Measurements from ENCODE around the gene C1QC. TPM values are rescaled to one million over a fixed set of nuclear protein-coding genes. Genes with fewer than 3 reads are reported as not detected.

Gene C1QC
- total RNA-seq, 1 experiment from 2014 or later = not detected

- no peaks in the 10 kb centered on the region for H3K36me3 Mint-ChIP-seq (ENCODE audit: insufficient read depth in 1 of 3, low read depth in 3 of 3)
- Histone ChIP-seq H4K20me1 (ENCODE audit: control insufficient read depth, insufficient read depth, insufficient read length) (no peaks in the 10 kb centered on the region), H3K4ac (ENCODE audit: low read depth, low read length) (no peak overlapping the region), H3K27ac (ENCODE audit: insufficient read length, low read depth, low read length) (no peak overlapping the region), H3K4me1 (ENCODE audit: insufficient read depth, low read length) (peaks cover 5% of the 10 kb centered on the region), H2BK20ac (ENCODE audit: low read depth, low read length, poor library complexity, severe bottlenecking) (no peak overlapping the region), H2BK120ac (ENCODE audit: low read depth, low read length, poor library complexity, severe bottlenecking) (no peak overlapping the region), H3K79me2 (ENCODE audit: insufficient read depth, low read length) (no peaks in the 10 kb centered on the region), H3K23ac (ENCODE audit: insufficient read length, low read depth, low read length) (no peak overlapping the region), H3K14ac (ENCODE audit: insufficient read depth, low read length) (no peak overlapping the region), H3K23me2 (ENCODE audit: insufficient read length, low read depth, low read length, poor library complexity, severe bottlenecking) (no peaks in the 10 kb centered on the region), H2AFZ (ENCODE audit: low read length) (no peak overlapping the region), H3K9ac (ENCODE audit: extremely low read depth, insufficient read length, low read length) (no peak overlapping the region), H3K9me3 (ENCODE audit: control insufficient read depth, low read depth, low read length) (no peaks in the 10 kb centered on the region), H3K18ac (ENCODE audit: insufficient read length, low read depth, low read length) (no peak overlapping the region), H4K5ac (ENCODE audit: insufficient read length, low read depth, low read length) (no peak overlapping the region), H2BK5ac (ENCODE audit: insufficient read length, low read length) (no peak overlapping the region), H2BK15ac (ENCODE audit: low read depth, low read length) (no peak overlapping the region), H3T11ph (ENCODE audit: low read length) (no peak overlapping the region), H3K27me3 (ENCODE audit: insufficient read depth, low read length) (no peaks in the 10 kb centered on the region), H3K4me2 (ENCODE audit: insufficient read depth, insufficient read length, low read length) (no peak overlapping the region), H3K56ac (ENCODE audit: insufficient read length, low read depth, low read length) (no peak overlapping the region), H2BK12ac (ENCODE audit: insufficient read length, low read depth, low read length) (no peak overlapping the region), H3K79me1 (ENCODE audit: insufficient read depth, low read depth, low read length, poor library complexity, severe bottlenecking) (no peaks in the 10 kb centered on the region), H4K8ac (replicated peaks; ENCODE audit: insufficient read length, low read depth, low read length) (no peak overlapping the region), H2AK5ac (ENCODE audit: insufficient read length, low read length) (no peak overlapping the region), H4K91ac (ENCODE audit: insufficient read length, low read depth, low read length) (no peak overlapping the region)
- WGBS (ENCODE audit: extremely low coverage, insufficient read length, low lambda C conversion rate) = no CpG with 5 or more reads among the region's 20 CpGs
- peaks cover 0 to 6% of the 10 kb centered on the region in 2 experiments; a peak in 1 of 5 replicates for H3K9me3 Mint-ChIP-seq
- H3K4me1 Mint-ChIP-seq = peaks cover 54 to 62% of the 10 kb centered on the region in 2 experiments
- peaks cover 11% of the 10 kb centered on the region for H3K27me3 Mint-ChIP-seq (ENCODE audit: low read depth)
- no peak for TF ChIP-seq CTCF (conservative IDR thresholded peaks at IDR 0.05)
- DNase-seq = no peak
- H3K4me3 Mint-ChIP-seq = 0 out of 5 replicates have a peak overlapping the region, but pooled peaks of 1 of the 2 experiments have one; percentile 50
- H3K27ac Mint-ChIP-seq = no peak overlapping the region
These were observed 16.9 kb upstream of the C1QC start for GRCh38 chr1:22626237-22627157.

Data from H9 (cell line).